Measurements from ENCODE around the gene FRMD4A. TPM values are rescaled to one million over a fixed set of nuclear protein-coding genes. Genes with fewer than 3 reads are reported as not detected.

Gene FRMD4A
- total RNA-seq, 4 donors from 2014 or later: 4.4 to 7.1 (median 5.2) TPM

DNA sequence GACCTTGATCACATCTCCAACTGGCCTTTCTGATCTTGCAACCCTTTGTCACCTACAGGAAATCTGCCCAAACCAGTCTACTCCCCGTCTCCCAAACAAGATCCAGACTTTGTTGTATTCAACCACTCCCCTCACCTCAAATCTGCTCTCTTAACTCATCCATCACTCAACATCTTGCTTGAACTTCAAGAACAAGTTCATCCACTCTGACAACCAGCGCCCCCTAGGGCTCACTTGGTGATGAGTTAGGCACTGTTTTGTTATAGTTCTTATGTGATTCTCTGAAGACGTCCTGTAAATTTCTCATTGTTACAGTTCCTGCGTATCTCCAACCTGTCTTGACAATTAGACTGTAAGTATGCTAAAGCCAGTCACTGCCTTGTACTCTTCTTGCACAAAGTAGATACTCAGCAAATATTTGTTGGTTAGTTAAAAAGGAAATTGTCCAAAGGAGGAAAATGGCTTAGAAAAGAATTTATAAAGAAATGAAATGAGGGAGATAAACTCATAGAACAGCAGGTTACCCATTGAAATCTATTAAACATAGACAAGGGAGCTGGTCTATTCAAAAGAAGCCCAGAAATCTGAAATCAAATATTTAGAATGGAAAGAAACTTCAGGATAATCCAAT, 5.3 kb downstream of the FRMD4A start:
- intact Hi-C loops (cut with DNase I; ENCODE audit: low total_unique reads): no loop called here
- Histone ChIP-seq H3K4me1 (no peaks in the 10 kb centered on the region), H3K27me3 (peaks cover 0 to 3% (median 0%) of the 10 kb centered on the region in 3 donors), H3K9me3 (no peaks in the 10 kb centered on the region), H3K4me3 (no peak overlapping the region), H3K27ac (no peak overlapping the region), H3K36me3 (no peaks in the 10 kb centered on the region)
- no peak for TF ChIP-seq POLR2A (IDR thresholded peaks at IDR 0.05)
- TF ChIP-seq, protein P1, sequence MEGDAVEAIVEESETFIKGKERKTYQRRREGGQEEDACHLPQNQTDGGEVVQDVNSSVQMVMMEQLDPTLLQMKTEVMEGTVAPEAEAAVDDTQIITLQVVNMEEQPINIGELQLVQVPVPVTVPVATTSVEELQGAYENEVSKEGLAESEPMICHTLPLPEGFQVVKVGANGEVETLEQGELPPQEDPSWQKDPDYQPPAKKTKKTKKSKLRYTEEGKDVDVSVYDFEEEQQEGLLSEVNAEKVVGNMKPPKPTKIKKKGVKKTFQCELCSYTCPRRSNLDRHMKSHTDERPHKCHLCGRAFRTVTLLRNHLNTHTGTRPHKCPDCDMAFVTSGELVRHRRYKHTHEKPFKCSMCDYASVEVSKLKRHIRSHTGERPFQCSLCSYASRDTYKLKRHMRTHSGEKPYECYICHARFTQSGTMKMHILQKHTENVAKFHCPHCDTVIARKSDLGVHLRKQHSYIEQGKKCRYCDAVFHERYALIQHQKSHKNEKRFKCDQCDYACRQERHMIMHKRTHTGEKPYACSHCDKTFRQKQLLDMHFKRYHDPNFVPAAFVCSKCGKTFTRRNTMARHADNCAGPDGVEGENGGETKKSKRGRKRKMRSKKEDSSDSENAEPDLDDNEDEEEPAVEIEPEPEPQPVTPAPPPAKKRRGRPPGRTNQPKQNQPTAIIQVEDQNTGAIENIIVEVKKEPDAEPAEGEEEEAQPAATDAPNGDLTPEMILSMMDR (IDR thresholded peaks at IDR 0.05 in 4 of 5, conservative IDR thresholded peaks at IDR 0.05 in 1 of 5): no peak
- no peak for ATAC-seq
- no peak for DNase-seq
- in situ Hi-C loops (cut with MboI; ENCODE audit: low sequenced_read_pairs in 4 of 4): no loop called here

DNA sequence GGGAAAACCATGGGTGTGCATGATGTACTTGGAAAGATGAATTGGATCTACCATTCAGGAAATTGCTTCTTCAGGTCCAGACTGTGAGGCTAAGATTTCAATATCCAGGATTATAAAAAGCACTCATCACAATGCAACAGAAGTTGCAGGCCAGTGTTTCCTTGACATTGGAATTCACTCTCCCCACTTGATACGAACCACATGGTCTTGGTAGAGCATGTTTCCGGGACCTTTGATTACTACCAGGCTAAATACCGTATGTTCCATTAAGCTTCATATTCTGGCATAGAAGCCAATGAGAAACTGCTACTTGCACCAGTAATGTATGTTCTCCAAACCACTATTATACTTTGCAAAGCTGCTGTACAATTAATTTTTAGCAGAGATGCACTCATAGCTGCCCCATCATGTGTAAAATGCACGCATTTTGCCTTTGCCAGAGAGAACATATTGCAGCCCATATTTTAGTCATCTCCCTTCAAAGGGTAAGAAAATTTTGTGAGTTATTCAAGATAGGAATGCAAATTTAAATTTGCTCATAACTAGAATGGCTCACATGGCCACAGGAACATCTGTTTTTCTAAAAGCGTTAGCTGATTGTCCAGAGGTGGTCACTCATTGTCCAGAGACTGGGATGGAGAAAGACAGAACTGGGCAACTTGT, 8.1 kb downstream of the FRMD4A start:
- H3K4me3 ChIP-seq: no peak overlapping the region
- intact Hi-C loops (cut with DNase I; ENCODE audit: low total_unique reads) (no loop called here), in situ Hi-C loops (cut with MboI; ENCODE audit: low sequenced_read_pairs in 4 of 4) (no loop called here)
- H3K4me1 ChIP-seq: no peaks in the 10 kb centered on the region
- TF ChIP-seq POLR2A (IDR thresholded peaks at IDR 0.05): no peak
- TF ChIP-seq, protein P1 (IDR thresholded peaks at IDR 0.05 in 4 of 5, conservative IDR thresholded peaks at IDR 0.05 in 1 of 5): no peak
- DNase-seq (no peak), ATAC-seq (no peak)
- H3K36me3 ChIP-seq: no peaks in the 10 kb centered on the region
- no peak overlapping the region for H3K27ac ChIP-seq
- peaks cover 0 to under 1% (median 0%) of the 10 kb centered on the region in 3 donors for H3K27me3 ChIP-seq
- H3K9me3 ChIP-seq: no peaks in the 10 kb centered on the region

DNA sequence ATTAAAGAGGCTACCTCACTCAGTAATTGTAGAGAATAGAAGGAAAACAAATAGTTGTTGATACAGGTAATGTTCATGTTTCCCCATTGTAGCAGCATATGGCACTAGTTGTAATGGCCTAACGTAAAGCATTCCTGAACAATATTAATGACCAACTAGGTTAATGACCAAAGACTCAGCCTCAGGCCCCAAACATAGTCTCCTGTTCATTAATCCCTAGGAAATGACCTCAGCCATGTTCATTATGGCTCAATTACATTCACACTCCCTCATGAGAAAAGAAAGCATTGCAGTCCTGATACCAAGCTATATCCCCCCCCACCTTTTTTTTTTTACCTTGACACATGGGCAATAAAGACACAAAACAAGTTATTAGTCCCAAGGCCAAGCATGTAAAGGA, 12.7 kb downstream of the FRMD4A start:
- H3K27ac ChIP-seq: no peak overlapping the region
- H3K27me3 ChIP-seq: no peaks in the 10 kb centered on the region
- no peaks in the 10 kb centered on the region for H3K9me3 ChIP-seq
- no peak overlapping the region for H3K4me3 ChIP-seq
- TF ChIP-seq POLR2A (IDR thresholded peaks at IDR 0.05): no peak
- TF ChIP-seq, protein P1 (IDR thresholded peaks at IDR 0.05 in 4 of 5, conservative IDR thresholded peaks at IDR 0.05 in 1 of 5): no peak
- no peak for DNase-seq
- no peak for ATAC-seq
- no peaks in the 10 kb centered on the region for H3K36me3 ChIP-seq
- H3K4me1 ChIP-seq: no peaks in the 10 kb centered on the region
- in situ Hi-C loops (cut with MboI; ENCODE audit: low sequenced_read_pairs in 4 of 4): no loop called here
- intact Hi-C loops (cut with DNase I; ENCODE audit: low total_unique reads): no loop called here

DNA sequence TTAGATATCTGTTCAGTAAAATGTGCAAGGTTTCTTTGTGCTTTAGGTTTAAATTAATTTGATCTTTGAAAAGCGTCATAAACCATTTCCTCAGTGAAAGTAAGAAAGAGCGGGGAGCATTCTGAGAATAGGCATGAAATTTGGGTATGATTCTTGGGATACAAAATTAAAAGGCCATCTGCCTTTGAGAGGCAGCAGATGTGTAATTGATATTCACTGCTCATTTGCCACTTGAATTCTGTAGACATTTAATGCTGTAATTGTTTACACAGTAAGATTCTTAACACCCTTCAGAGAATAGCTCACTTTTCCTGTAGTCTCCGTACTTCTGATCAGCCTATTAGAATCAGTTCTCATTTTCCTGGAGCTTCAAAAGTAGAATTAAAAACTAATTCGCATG, 18.7 kb downstream of the FRMD4A start:
- DNase-seq (no peak), ATAC-seq (no peak)
- intact Hi-C loops (cut with DNase I; ENCODE audit: low total_unique reads) (no loop called here), in situ Hi-C loops (cut with MboI; ENCODE audit: low sequenced_read_pairs in 4 of 4) (no loop called here)
- Histone ChIP-seq H3K9me3 (no peaks in the 10 kb centered on the region), H3K4me3 (no peak overlapping the region), H3K27me3 (no peaks in the 10 kb centered on the region), H3K36me3 (no peaks in the 10 kb centered on the region), H3K4me1 (no peaks in the 10 kb centered on the region), H3K27ac (no peak overlapping the region)
- no peak for TF ChIP-seq POLR2A (IDR thresholded peaks at IDR 0.05)
- TF ChIP-seq, protein P1 (IDR thresholded peaks at IDR 0.05 in 4 of 5, conservative IDR thresholded peaks at IDR 0.05 in 1 of 5): no peak
